GM10266 (cell line): ENCODE results near the gene CYB5A.
"Not testable (repeated sequence)": the region's sequence is repeated elsewhere in the genome, so short reads cannot be mapped to it uniquely, and the experiment has no call there.

Experiments used
- DNase-seq: peaks from one replicate; pipeline ENCODE4 v3.0.0; 2012; ENCODE audit errors: extremely low spot score
- CTCF ChIP-seq: IDR thresholded peaks from 2 replicates; pipeline ENCODE4 v1.5.1; 2012; ENCODE audit warnings: mild to moderate bottlenecking, low read depth; ENCODE audit not compliant: control insufficient read depth, insufficient read depth; ENCODE audit errors: missing control alignments

The CYB5A gene

GRCh38 chr18:74294526-74294925, 2.8 kb upstream of the CYB5A start:
- TF ChIP-seq CTCF = no peak
- no peak for DNase-seq

GRCh38 chr18:74292982-74293381, 1.2 kb upstream of the CYB5A start:
- DNase-seq = not testable (repeated sequence)

GRCh38 chr18:74292541-74292858, 737 bp upstream of the CYB5A start:
- no peak for TF ChIP-seq CTCF
- DNase-seq = peak; percentile 10

GRCh38 chr18:74291472-74291770, 342 bp downstream of the CYB5A start:
- no peak for TF ChIP-seq CTCF
- no peak for DNase-seq

- DNase-seq = peak; percentile 4
- no peak for TF ChIP-seq CTCF
Measured at GRCh38 chr18:74290794-74291471, 830 bp downstream of the CYB5A start.

- DNase-seq = no peak
- TF ChIP-seq CTCF = no peak
Measured at GRCh38 chr18:74290021-74290420, 1.7 kb downstream of the CYB5A start.

- DNase-seq = no peak
Measured at GRCh38 chr18:74289137-74289536, 2.6 kb downstream of the CYB5A start.

More at GRCh38 chr18:74289137-74289536, 2.6 kb downstream of the CYB5A start:
- TF ChIP-seq CTCF = no peak
